Mesenteric fat pad (tissue), 1 donor: ENCODE results near the gene ASB12. TPM values are rescaled to one million over a fixed set of nuclear protein-coding genes. Genes with fewer than 3 reads are reported as not detected.
"Not testable (repeated sequence)": the region's sequence is repeated elsewhere in the genome, so short reads cannot be mapped to it uniquely, and the experiment has no call there.

Source experiments
- DNase-seq: peaks from one replicate; pipeline ENCODE4 v3.0.0-alpha.2; 2020; ENCODE audit warnings: low spot score
- long read RNA-seq: library from polyadenylated mRNA; unstranded; transcript quantifications from one replicate; pipeline ENCODE4 v2.0.0, GENCODE V29; 2020
- total RNA-seq: library from RNA; stranded (reverse); fragmentation: NEBNext Ultra II Directional; extraction: Animal tissue kit (Norgen Biotek cat#: 25700); gene quantifications from one replicate; pipeline ENCODE4 v1.2.1, GENCODE V29; 2021
- donor health status: DM: yes; HTN: yes; CAD: no.

The ASB12 gene
- not detected for total RNA-seq
- long read RNA-seq, result 0 reads

- no peak for DNase-seq
These were observed at the start of gene ASB12 for GRCh38 chrX:64230123-64230970. Gene ASB12, minus strand, starts transcription at chrX:64230607. Its CDS starts 4,957 bp downstream, at chrX:64225650.

- no peak for DNase-seq
These were observed 34.9 kb upstream of the ASB12 start for GRCh38 chrX:64265265-64265664.

- no peak for DNase-seq
These were observed 1.3 kb downstream of the ASB12 start for GRCh38 chrX:64229154-64229553.

GRCh38 chrX:64218023-64218422, 12.4 kb downstream of the ASB12 start:
- no peak for DNase-seq

GRCh38 chrX:64213989-64214388, 16.4 kb downstream of the ASB12 start:
- not testable (repeated sequence) for DNase-seq

GRCh38 chrX:64206556-64207162, 23.7 kb downstream of the ASB12 start:
- DNase-seq, result no peak

GRCh38 chrX:64205735-64206501, 24.5 kb downstream of the ASB12 start:
- DNase-seq, result peak; percentile 94

- no peak for DNase-seq
These were observed 25.0 kb downstream of the ASB12 start, which contains the start of gene AMER1 for GRCh38 chrX:64205441-64205734. Gene AMER1, minus strand, starts transcription at chrX:64205708. Its CDS starts 12,422 bp downstream, at chrX:64193286.

GRCh38 chrX:64204701-64205440, 25.5 kb downstream of the ASB12 start:
- DNase-seq, result no peak

- DNase-seq, result no peak
These were observed 26.2 kb downstream of the ASB12 start for GRCh38 chrX:64204252-64204651.

GRCh38 chrX:64202808-64203325, 27.5 kb downstream of the ASB12 start:
- no peak for DNase-seq

- no peak for DNase-seq
These were observed 32.4 kb downstream of the ASB12 start for GRCh38 chrX:64198036-64198435.

- DNase-seq, result no peak
These were observed 33.8 kb downstream of the ASB12 start for GRCh38 chrX:64196606-64197005.

- DNase-seq, result no peak
These were observed 34.5 kb downstream of the ASB12 start for GRCh38 chrX:64195862-64196261.

GRCh38 chrX:64192673-64193072, 37.7 kb downstream of the ASB12 start:
- DNase-seq, result no peak

- DNase-seq, result no peak
These were observed 38.4 kb downstream of the ASB12 start for GRCh38 chrX:64192040-64192439.

GRCh38 chrX:64191281-64192010, 39.0 kb downstream of the ASB12 start:
- no peak for DNase-seq

GRCh38 chrX:64190136-64190740, 40.2 kb downstream of the ASB12 start:
- no peak for DNase-seq

- DNase-seq, result no peak
These were observed 41.5 kb downstream of the ASB12 start for GRCh38 chrX:64188901-64189300.

GRCh38 chrX:64187762-64188150, 42.7 kb downstream of the ASB12 start:
- no peak for DNase-seq
